ENCODE measurements around the gene HMX1. TPM values are rescaled to one million over a fixed set of nuclear protein-coding genes. Genes with fewer than 3 reads are reported as not detected.

The HMX1 gene
- not detected in 2 replicates for total RNA-seq (2014; rRNA removed; shearing (Covaris generic))

DNA sequence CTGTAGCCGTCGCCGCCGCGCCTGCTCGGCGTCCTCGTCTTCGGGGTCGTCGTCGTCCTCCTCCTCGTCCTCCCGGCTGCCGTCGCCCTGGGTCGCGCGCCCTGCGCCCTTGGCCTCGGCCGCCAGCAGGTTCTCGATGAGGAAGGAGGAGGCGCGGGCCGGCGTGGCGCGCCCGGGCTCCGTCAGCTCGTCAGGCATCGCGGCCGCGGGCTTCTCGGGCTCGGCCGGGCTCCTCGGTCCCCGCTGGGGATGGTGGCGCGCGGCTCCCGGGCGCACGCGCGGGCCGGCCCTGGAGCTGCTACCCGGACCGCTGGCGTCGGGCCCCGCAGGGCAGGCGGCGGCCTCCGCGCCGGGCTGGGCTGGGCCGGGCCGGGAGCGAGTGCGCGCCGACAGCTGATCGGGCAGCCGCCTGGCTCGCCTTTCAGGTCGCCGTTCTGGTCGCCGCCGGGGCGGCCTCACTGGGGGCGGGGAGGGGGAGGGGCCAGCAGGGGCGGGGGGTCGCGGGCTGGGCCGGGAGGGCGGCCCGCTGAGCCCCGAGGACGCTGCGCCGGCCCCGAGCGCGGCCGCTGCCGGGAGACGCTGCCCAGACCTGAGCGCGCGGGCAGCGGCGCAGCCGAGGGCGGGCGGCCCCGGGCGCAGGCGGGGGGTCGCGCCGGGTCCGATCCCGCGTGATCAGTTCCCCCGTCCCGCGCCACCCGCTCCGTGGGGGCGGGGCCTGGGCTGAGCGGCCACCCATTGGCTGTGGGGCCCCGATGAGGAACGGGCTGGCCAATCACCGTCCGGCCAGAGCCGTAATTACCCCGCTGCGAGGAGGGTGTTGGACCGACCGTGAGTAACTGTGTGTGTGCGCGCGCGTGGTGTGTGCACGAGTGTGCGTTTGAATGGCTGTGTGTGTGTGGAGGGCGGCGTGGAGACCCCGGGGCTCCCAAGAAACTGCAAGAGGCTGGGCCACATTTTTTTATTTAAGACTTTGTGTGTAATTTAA, at the start of gene HMX1:
Gene HMX1, minus strand, starts transcription at position 423 of the 985 bp plus-strand sequence. Its CDS starts 225 bp downstream, at position 198.

